DOHH2 (cell line): Measurements from ENCODE around the gene PRDM5.

Source experiments
- EZH2phosphoT487 ChIP-seq: fragments of 200-600 bp; sonication (generic); IDR thresholded peaks from 2 replicates; pipeline ENCODE4 v1.6.1; 2017; ENCODE audit warnings: borderline replicate concordance, mild to moderate bottlenecking, antibody characterized with exemption, low read length, moderate library complexity, mixed read lengths
- TF ChIP-seq, protein P1 (sequence below): fragments of 200-600 bp; sonication (generic); IDR thresholded peaks from one replicate; pipeline ENCODE4 v1.5.1; 2014; ENCODE audit warnings: antibody characterized with exemption, mild to moderate bottlenecking, low read depth, low read length; ENCODE audit not compliant: poor library complexity, severe bottlenecking

DNA sequence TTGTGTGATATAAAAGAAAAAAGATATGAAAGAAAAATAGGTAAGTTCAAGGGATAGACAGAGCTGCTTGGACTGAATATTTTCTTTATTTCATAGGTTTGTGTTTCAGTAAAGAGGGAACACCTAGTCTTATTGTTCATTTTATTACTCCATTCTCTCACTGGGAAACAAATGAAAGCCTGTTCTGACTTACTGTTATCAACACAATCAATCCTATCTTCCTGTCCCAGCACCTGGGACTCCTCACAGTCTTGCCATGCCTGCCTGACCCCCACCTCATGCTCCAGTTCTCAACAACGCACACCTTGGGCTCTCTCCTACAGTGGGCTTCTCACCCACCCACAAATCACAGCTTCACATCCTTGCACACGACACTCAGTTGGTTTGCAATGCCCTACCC, 189.5 kb downstream of the PRDM5 start:
- TF ChIP-seq, protein P1, sequence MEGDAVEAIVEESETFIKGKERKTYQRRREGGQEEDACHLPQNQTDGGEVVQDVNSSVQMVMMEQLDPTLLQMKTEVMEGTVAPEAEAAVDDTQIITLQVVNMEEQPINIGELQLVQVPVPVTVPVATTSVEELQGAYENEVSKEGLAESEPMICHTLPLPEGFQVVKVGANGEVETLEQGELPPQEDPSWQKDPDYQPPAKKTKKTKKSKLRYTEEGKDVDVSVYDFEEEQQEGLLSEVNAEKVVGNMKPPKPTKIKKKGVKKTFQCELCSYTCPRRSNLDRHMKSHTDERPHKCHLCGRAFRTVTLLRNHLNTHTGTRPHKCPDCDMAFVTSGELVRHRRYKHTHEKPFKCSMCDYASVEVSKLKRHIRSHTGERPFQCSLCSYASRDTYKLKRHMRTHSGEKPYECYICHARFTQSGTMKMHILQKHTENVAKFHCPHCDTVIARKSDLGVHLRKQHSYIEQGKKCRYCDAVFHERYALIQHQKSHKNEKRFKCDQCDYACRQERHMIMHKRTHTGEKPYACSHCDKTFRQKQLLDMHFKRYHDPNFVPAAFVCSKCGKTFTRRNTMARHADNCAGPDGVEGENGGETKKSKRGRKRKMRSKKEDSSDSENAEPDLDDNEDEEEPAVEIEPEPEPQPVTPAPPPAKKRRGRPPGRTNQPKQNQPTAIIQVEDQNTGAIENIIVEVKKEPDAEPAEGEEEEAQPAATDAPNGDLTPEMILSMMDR: no peak
- no peak for TF ChIP-seq EZH2phosphoT487
